Trophoblast cell (in vitro differentiated cells and primary cell): ENCODE results near the gene FUNDC2.

ENCODE experiments used
- DNase-seq, 2 donors: peaks; one replicate each; pipeline ENCODE4 v3.0.0-alpha.2; 2016
- H2AFZ ChIP-seq: 2 replicates; pipeline ENCODE4 v1.6.1; 2013; ENCODE audit warnings: low read length, moderate library complexity, mild to moderate bottlenecking; ENCODE audit not compliant: insufficient read depth, poor library complexity
- H2AK5ac ChIP-seq: 2 replicates; pipeline ENCODE4 v1.6.1; 2013; ENCODE audit warnings: mild to moderate bottlenecking, low read length
- H2BK120ac ChIP-seq: 2 replicates; pipeline ENCODE4 v1.6.1; 2013; ENCODE audit warnings: low read length, mild to moderate bottlenecking, moderate library complexity; ENCODE audit not compliant: insufficient read depth, poor library complexity
- H2BK12ac ChIP-seq: 2 replicates; pipeline ENCODE4 v1.6.1; 2013; ENCODE audit warnings: mild to moderate bottlenecking, low read length, moderate library complexity
- H2BK5ac ChIP-seq: 2 replicates; pipeline ENCODE4 v1.6.1; 2013; ENCODE audit warnings: low read length, low read depth, moderate library complexity, mild to moderate bottlenecking; ENCODE audit not compliant: poor library complexity
- H3K14ac ChIP-seq: 2 replicates; pipeline ENCODE4 v1.6.1; 2013; ENCODE audit warnings: mild to moderate bottlenecking, low read length
- H3K18ac ChIP-seq: 2 replicates; pipeline ENCODE4 v1.6.1; 2013; ENCODE audit warnings: mild to moderate bottlenecking, low read length
- H3K23ac ChIP-seq: 2 replicates; pipeline ENCODE4 v1.6.1; 2013; ENCODE audit warnings: low read length
- H3K27ac ChIP-seq: 2 replicates; pipeline ENCODE4 v1.5.1; 2013; ENCODE audit warnings: low read depth, mild to moderate bottlenecking, inconsistent platforms, low read length, moderate library complexity
- H3K27me3 ChIP-seq: 2 replicates; pipeline ENCODE4 v1.6.1; 2013; ENCODE audit warnings: inconsistent platforms, mild to moderate bottlenecking, low read length, moderate library complexity; ENCODE audit not compliant: insufficient read depth
- H3K36me3 ChIP-seq, 2 experiments: 1 replicate in 1 of 2; 2 replicates in 1 of 2; pipeline ENCODE4 v1.6.1; 2013; ENCODE audit warnings: low read length in 2 of 2, mild to moderate bottlenecking in 2 of 2, moderate library complexity in 1 of 2; ENCODE audit not compliant: insufficient read depth in 2 of 2, control insufficient read depth in 1 of 2
- H3K4ac ChIP-seq: 2 replicates; pipeline ENCODE4 v1.6.1; 2013; ENCODE audit warnings: low read depth, mild to moderate bottlenecking, low read length, moderate library complexity
- H3K4me1 ChIP-seq, 2 experiments: 1 replicate in 1 of 2; 2 replicates in 1 of 2; pipeline ENCODE4 v1.6.1; 2013; ENCODE audit warnings: low read length in 2 of 2, mild to moderate bottlenecking in 2 of 2, moderate library complexity in 1 of 2; ENCODE audit not compliant: insufficient read depth in 2 of 2, control insufficient read depth in 1 of 2
- H3K4me2 ChIP-seq: 2 replicates; pipeline ENCODE4 v1.6.1; 2013; ENCODE audit warnings: inconsistent platforms, mild to moderate bottlenecking, low read length, moderate library complexity
- H3K4me3 ChIP-seq: 2 replicates; pipeline ENCODE4 v1.5.1; 2013; ENCODE audit warnings: mild to moderate bottlenecking, low read depth, low read length, inconsistent platforms
- H3K79me1 ChIP-seq: one replicate; pipeline ENCODE4 v1.6.1; 2013; ENCODE audit warnings: low read length
- H3K79me2 ChIP-seq: 2 replicates; pipeline ENCODE4 v1.6.1; 2013; ENCODE audit warnings: low read length, mild to moderate bottlenecking; ENCODE audit not compliant: control insufficient read depth, insufficient read depth, poor library complexity
- H3K9ac ChIP-seq: 2 replicates; pipeline ENCODE4 v1.6.1; 2013; ENCODE audit warnings: mild to moderate bottlenecking, low read length
- H3K9me3 ChIP-seq: 2 replicates; pipeline ENCODE4 v1.6.1; 2013; ENCODE audit warnings: low read depth, mild to moderate bottlenecking, control low read depth, inconsistent platforms, low read length; ENCODE audit not compliant: insufficient read depth
- H4K12ac ChIP-seq: 2 replicates; pipeline ENCODE4 v1.6.1; 2013; ENCODE audit warnings: low read depth, mild to moderate bottlenecking, low read length, moderate library complexity
- H4K8ac ChIP-seq: 2 replicates; pipeline ENCODE4 v1.6.1; 2013; ENCODE audit warnings: low read depth, mild to moderate bottlenecking, low read length, moderate library complexity
- H4K91ac ChIP-seq: one replicate; pipeline ENCODE4 v1.6.1; 2013; ENCODE audit warnings: low read depth, mild to moderate bottlenecking, low read length, moderate library complexity
- WGBS: extraction: QIAGEN DNeasy Blood & Tissue Kit; methylation state at CpG from one replicate; pipeline ENCODE4 v1.1.7; 2013; ENCODE audit warnings: missing lambda C conversion rate; ENCODE audit not compliant: insufficient read length, insufficient coverage; ENCODE audit errors: extremely low coverage; 5-methylcytosine and 5-hydroxymethylcytosine counted together

FUNDC2 gene

DNA sequence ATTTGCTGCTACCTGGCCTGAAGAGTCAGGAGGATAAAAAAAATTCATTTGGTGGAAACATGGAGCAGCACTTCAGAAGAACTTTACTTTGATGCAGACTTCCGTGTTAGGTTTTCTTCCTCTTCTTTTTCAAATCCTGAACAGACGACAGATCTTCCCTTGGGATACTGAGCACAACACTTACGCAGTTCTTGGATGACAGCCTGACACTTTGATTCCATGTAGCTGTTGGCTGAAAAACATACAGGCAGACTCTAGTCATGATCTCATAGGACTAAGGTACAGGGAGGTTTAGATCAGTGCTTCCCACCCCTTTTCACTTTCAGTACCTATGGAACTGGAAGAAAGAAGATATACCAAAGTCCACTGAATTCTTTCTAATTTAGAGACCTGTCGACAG is 35.1 kb downstream of the FUNDC2 start:
- H3K27ac ChIP-seq: no peak overlapping the region
- H3K79me1 ChIP-seq: no peaks in the 10 kb centered on the region
- H4K8ac ChIP-seq: no peak overlapping the region
- H3K4me3 ChIP-seq: no peak overlapping the region
- no CpG with 5 or more reads among the region's 4 CpGs for WGBS
- no peak overlapping the region for H3K4me2 ChIP-seq
- H2AK5ac ChIP-seq: no peak overlapping the region
- H3K9ac ChIP-seq: no peak overlapping the region
- H3K14ac ChIP-seq: no peak overlapping the region
- no peak overlapping the region for H2AFZ ChIP-seq
- H3K4me1 ChIP-seq: peaks cover 5 to 7% of the 10 kb centered on the region in 2 experiments
- DNase-seq: no peak
- no peaks in the 10 kb centered on the region for H3K9me3 ChIP-seq
- no peak overlapping the region for H2BK12ac ChIP-seq
- no peak overlapping the region for H3K4ac ChIP-seq
- H3K27me3 ChIP-seq: no peaks in the 10 kb centered on the region
- no peak overlapping the region for H3K23ac ChIP-seq
- no peaks in the 10 kb centered on the region for H3K79me2 ChIP-seq
- H3K36me3 ChIP-seq: peaks cover 2 to 3% of the 10 kb centered on the region in 2 experiments
- no peak overlapping the region for H4K91ac ChIP-seq
- H3K18ac ChIP-seq: no peak overlapping the region
- H4K12ac ChIP-seq: no peak overlapping the region
- H2BK5ac ChIP-seq: no peak overlapping the region
- no peak overlapping the region for H2BK120ac ChIP-seq

DNA sequence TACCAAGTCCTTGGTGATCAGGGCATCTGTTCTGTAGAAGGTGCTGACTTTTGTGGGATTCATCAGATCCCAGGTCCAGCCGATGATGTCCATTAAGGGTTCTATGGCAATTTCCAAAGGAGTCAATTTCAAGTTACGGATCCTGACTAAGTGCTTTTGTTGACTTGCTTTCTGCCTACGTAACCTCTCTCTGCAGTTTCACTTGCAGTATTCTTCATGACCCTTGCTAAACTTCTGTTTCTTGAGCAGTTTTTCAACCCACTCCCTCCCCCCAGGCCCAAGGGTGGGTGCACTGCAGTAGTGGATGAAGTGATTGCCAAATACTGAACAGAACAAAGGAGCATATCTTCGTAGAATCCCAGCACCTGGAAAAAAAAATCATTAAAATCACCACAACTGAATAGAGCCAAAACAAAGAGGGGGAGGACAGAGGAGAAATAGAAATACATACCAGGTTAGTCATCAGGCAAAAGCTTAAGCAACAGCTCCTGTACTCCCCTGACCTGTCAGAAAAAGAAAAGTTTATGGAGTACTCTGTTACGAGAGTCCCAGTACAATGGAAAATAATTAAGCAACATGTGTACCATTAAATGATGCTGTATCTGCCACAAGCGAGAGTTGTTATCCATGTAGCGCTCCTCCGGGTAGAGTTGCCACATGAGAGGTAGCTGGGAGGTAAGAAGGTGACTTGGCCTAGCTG is 38.5 kb downstream of the FUNDC2 start:
- Histone ChIP-seq H2BK12ac (no peak overlapping the region), H3K14ac (no peak overlapping the region), H3K9ac (no peak overlapping the region), H2BK5ac (no peak overlapping the region), H3K27ac (no peak overlapping the region), H3K18ac (no peak overlapping the region), H3K4me3 (no peak overlapping the region), H3K4me2 (no peak overlapping the region), H3K36me3 (peaks cover 2% of the 10 kb centered on the region in 2 experiments), H3K79me1 (no peaks in the 10 kb centered on the region), H3K23ac (no peak overlapping the region), H4K91ac (no peak overlapping the region), H3K4me1 (peaks cover 3 to 4% of the 10 kb centered on the region in 2 experiments), H2AK5ac (no peak overlapping the region), H3K27me3 (no peaks in the 10 kb centered on the region), H3K79me2 (no peaks in the 10 kb centered on the region), H4K8ac (no peak overlapping the region), H3K4ac (no peak overlapping the region), H3K9me3 (no peaks in the 10 kb centered on the region), H4K12ac (no peak overlapping the region), H2BK120ac (no peak overlapping the region), H2AFZ (no peak overlapping the region)
- no CpG with 5 or more reads among the region's 8 CpGs for WGBS
- no peak for DNase-seq

DNA sequence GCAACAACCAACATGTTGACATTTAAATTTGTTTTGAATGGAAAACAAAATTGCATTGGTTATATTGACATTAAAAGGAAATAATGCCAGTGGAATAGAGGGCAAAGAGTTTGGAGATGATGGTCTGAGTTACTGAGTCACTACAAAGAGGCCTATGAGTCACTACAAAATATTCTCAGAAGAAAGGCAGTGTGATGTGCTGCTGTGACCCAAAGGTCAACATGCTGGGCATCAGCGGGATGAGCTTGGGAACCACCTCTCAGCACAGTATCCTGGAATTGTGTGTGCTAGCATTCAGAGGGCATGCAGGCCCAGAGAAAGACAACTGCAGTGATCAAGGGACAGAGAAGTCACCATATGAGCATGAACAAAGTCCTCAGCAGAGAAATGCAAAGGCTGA is 41.5 kb downstream of the FUNDC2 start:
- no peak overlapping the region for H2BK12ac ChIP-seq
- no peak overlapping the region for H3K18ac ChIP-seq
- H3K79me1 ChIP-seq: peaks cover 8% of the 10 kb centered on the region
- no peak overlapping the region for H2AFZ ChIP-seq
- H2BK120ac ChIP-seq: no peak overlapping the region
- no CpG with 5 or more reads among the region's 1 CpG for WGBS
- H3K4me2 ChIP-seq: no peak overlapping the region
- H3K14ac ChIP-seq: no peak overlapping the region
- H3K4me1 ChIP-seq: peaks cover 4 to 5% of the 10 kb centered on the region in 2 experiments
- H3K9ac ChIP-seq: no peak overlapping the region
- H3K27ac ChIP-seq: no peak overlapping the region
- no peak overlapping the region for H2AK5ac ChIP-seq
- DNase-seq: peak; percentile 9 to 33
- no peak overlapping the region for H3K4ac ChIP-seq
- no peak overlapping the region for H4K8ac ChIP-seq
- H3K27me3 ChIP-seq: no peaks in the 10 kb centered on the region
- no peak overlapping the region for H3K4me3 ChIP-seq
- H3K36me3 ChIP-seq: no peaks in the 10 kb centered on the region
- H3K79me2 ChIP-seq: peaks cover 3% of the 10 kb centered on the region
- H4K12ac ChIP-seq: no peak overlapping the region
- no peak overlapping the region for H2BK5ac ChIP-seq
- no peaks in the 10 kb centered on the region for H3K9me3 ChIP-seq
- H4K91ac ChIP-seq: no peak overlapping the region
- no peak overlapping the region for H3K23ac ChIP-seq

DNA sequence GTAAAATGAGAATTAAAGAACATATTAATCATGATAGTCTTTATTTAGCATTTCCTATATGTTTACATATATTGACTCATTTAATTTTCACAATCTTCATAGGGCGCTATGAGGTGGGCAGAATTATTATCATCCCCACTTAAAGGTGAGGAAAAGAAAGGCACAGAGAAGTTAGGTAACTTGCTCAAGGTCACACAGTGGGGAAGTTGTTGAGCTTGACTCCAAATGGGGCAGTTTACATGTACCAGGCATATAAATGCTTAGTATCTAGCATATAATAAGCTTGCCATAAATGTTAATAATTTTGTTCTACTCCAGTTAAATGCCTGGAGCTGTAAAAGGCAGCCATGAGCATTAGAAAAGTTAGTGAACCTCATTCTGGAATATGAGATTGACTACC is 42.8 kb downstream of the FUNDC2 start:
- Histone ChIP-seq H3K14ac (no peak overlapping the region), H4K8ac (no peak overlapping the region), H3K79me2 (peaks cover 3% of the 10 kb centered on the region), H3K4me1 (peaks cover 4 to 5% of the 10 kb centered on the region in 2 experiments), H3K79me1 (peaks cover 8% of the 10 kb centered on the region), H4K91ac (no peak overlapping the region), H3K4me3 (no peak overlapping the region), H3K4me2 (no peak overlapping the region), H3K4ac (no peak overlapping the region), H3K27ac (no peak overlapping the region), H3K27me3 (no peaks in the 10 kb centered on the region), H3K9ac (no peak overlapping the region), H2AFZ (no peak overlapping the region), H3K18ac (no peak overlapping the region), H3K36me3 (no peaks in the 10 kb centered on the region), H2BK120ac (no peak overlapping the region), H3K23ac (no peak overlapping the region), H3K9me3 (no peaks in the 10 kb centered on the region), H2AK5ac (no peak overlapping the region), H2BK5ac (no peak overlapping the region), H4K12ac (no peak overlapping the region), H2BK12ac (no peak overlapping the region)
- DNase-seq: no peak
- WGBS: no CpG with 5 or more reads among the region's 1 CpG
